PC-9 (cell line): ENCODE data around the gene DOCK4.

ENCODE experiments used
- EZH2 ChIP-seq: fragments of 200-600 bp; sonication (generic); IDR thresholded peaks from 2 replicates; pipeline ENCODE4 v1.8.0; 2017; ENCODE audit warnings: antibody characterized with exemption, low read depth
- TF ChIP-seq, protein P1 (sequence below): fragments of 200-600 bp; sonication (generic); conservative IDR thresholded peaks from 2 replicates; pipeline ENCODE4 v1.6.1; 2017; ENCODE audit warnings: mixed run types, antibody characterized with exemption, mild to moderate bottlenecking, moderate library complexity

DNA sequence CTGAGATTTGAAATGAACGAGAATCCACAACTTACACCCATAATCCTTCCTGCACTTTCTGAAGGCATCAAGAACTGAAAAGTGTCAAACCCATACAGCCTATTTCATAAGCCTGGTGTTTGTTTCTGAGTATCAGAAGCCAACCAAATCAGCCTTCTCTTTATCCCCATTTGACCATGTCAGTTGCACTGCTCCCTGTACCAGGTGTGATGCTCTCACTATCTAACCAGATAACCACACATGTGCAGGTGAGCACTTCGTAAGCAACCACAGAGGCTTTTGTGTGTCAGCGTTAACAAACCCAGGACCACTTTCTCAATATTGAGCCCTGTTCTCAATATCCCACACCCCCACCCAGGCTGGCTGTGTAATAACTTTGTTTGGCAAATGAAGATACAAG, 114.4 kb downstream of the DOCK4 start:
- TF ChIP-seq, protein P1, sequence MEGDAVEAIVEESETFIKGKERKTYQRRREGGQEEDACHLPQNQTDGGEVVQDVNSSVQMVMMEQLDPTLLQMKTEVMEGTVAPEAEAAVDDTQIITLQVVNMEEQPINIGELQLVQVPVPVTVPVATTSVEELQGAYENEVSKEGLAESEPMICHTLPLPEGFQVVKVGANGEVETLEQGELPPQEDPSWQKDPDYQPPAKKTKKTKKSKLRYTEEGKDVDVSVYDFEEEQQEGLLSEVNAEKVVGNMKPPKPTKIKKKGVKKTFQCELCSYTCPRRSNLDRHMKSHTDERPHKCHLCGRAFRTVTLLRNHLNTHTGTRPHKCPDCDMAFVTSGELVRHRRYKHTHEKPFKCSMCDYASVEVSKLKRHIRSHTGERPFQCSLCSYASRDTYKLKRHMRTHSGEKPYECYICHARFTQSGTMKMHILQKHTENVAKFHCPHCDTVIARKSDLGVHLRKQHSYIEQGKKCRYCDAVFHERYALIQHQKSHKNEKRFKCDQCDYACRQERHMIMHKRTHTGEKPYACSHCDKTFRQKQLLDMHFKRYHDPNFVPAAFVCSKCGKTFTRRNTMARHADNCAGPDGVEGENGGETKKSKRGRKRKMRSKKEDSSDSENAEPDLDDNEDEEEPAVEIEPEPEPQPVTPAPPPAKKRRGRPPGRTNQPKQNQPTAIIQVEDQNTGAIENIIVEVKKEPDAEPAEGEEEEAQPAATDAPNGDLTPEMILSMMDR: no peak
- TF ChIP-seq EZH2: no peak
